ENCODE results near the gene SP140. TPM values are rescaled to one million over a fixed set of nuclear protein-coding genes. Genes with fewer than 3 reads are reported as not detected.

SP140 gene
- total RNA-seq, 4 donors from 2014 or later, result 0.47 to 2.7 (median 1.8) TPM

GRCh38 chr2:230319211-230319862 lies 93.8 kb downstream of the SP140 start:
- Histone ChIP-seq H3K4me3 (no peak overlapping the region), H3K27ac (no peak overlapping the region), H3K9me3 (no peaks in the 10 kb centered on the region), H3K27me3 (no peaks in the 10 kb centered on the region), H3K36me3 (no peaks in the 10 kb centered on the region), H3K4me1 (no peaks in the 10 kb centered on the region)
- DNase-seq (ENCODE audit: low spot score in 2 of 2), result no peak
- TF ChIP-seq POLR2A (IDR thresholded peaks at IDR 0.05), result no peak
- TF ChIP-seq CTCF (IDR thresholded peaks at IDR 0.05), result no peak
- TF ChIP-seq EP300 (IDR thresholded peaks at IDR 0.05), result no peak
- TF ChIP-seq POLR2AphosphoS5 (IDR thresholded peaks at IDR 0.05), result no peak
- 76% methylated on average over 5 of the region's 5 CpGs for WGBS

DNA sequence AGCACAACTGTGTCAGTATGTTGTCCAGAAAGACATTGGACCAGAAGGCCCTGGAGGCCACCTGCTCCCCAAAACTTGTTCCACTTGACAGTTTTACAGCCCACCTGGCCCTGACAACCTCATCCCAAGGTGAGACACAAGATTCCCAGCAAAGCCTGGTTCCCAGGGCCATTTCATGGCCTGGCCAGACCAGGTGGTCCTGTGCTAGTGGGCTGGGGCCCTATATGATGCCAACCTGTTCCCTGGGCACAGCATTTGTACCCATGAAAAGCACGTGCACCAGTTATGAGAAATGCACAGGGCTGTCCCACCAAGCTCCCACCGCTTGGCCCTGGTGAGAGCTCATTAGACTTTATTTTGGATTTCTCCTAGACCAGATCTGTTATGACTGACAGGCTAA lies 95.5 kb downstream of the SP140 start:
- no peaks in the 10 kb centered on the region for H3K36me3 ChIP-seq
- no peaks in the 10 kb centered on the region for H3K27me3 ChIP-seq
- no CpG with 5 or more reads among the region's 2 CpGs for WGBS
- H3K27ac ChIP-seq, result no peak overlapping the region
- H3K9me3 ChIP-seq, result no peaks in the 10 kb centered on the region
- H3K4me1 ChIP-seq, result no peaks in the 10 kb centered on the region
- no peak for TF ChIP-seq POLR2A (IDR thresholded peaks at IDR 0.05)
- no peak for TF ChIP-seq EP300 (IDR thresholded peaks at IDR 0.05)
- TF ChIP-seq POLR2AphosphoS5 (IDR thresholded peaks at IDR 0.05), result no peak
- no peak for TF ChIP-seq CTCF (IDR thresholded peaks at IDR 0.05)
- H3K4me3 ChIP-seq, result no peak overlapping the region
- no peak for DNase-seq (ENCODE audit: low spot score in 2 of 2)

DNA sequence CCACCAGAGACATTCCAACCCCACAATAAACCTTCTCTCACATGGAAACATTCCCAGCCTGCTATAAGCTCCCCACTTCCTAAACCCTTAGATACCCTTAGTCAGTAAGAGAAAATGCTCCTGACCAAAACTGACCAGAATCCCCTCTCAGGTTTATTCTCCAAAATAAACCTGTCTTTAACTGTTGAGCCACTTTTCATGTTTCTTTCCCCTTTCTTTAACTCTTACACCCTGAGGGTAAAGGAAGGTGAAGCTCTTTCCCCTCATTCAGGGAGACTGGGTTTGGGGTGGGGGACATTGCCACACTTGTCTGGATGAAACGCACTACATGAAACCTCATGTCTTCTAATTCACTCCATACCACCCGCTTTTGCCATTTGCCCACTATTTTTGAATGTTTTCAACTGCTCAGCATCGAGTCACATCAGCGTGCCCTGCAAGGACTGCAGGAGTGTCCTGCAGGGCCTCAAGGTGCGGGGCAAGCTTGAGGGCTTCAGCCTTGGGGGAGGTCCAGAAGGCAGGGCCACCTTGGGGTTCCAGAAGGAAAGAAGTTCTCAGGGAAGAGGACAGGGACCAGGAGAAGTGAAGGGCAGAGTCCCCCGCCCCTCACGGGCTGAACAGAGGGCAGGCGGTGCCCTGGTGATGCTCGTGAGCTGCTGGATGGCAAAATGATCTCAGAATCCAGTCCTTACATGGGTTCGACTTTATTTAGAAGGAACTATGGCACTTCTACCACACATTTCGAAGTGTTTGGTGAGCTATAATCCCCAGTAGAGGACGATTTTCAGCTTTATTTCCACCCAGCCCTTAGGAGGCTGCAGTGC lies 97.2 kb downstream of the SP140 start:
- H3K27me3 ChIP-seq, result no peaks in the 10 kb centered on the region
- H3K27ac ChIP-seq, result no peak overlapping the region
- H3K9me3 ChIP-seq, result no peaks in the 10 kb centered on the region
- no peak overlapping the region for H3K4me3 ChIP-seq
- H3K36me3 ChIP-seq, result no peaks in the 10 kb centered on the region
- WGBS, result 91% methylated on average over 11 of the region's 12 CpGs
- H3K4me1 ChIP-seq, result peaks cover 8% of the 10 kb centered on the region
- no peak for DNase-seq (ENCODE audit: low spot score in 2 of 2)
- no peak for TF ChIP-seq CTCF (IDR thresholded peaks at IDR 0.05)
- TF ChIP-seq POLR2A (IDR thresholded peaks at IDR 0.05), result no peak
- TF ChIP-seq EP300 (IDR thresholded peaks at IDR 0.05), result no peak
- no peak for TF ChIP-seq POLR2AphosphoS5 (IDR thresholded peaks at IDR 0.05)

- Histone ChIP-seq H3K9me3 (no peaks in the 10 kb centered on the region), H3K36me3 (no peaks in the 10 kb centered on the region), H3K4me1 (peaks cover 9% of the 10 kb centered on the region), H3K27me3 (no peaks in the 10 kb centered on the region), H3K4me3 (no peak overlapping the region), H3K27ac (no peak overlapping the region)
- WGBS, result 90% methylated on average over 14 of the region's 18 CpGs
- no peak for DNase-seq (ENCODE audit: low spot score in 2 of 2)
- TF ChIP-seq CTCF (IDR thresholded peaks at IDR 0.05) (no peak), EP300 (IDR thresholded peaks at IDR 0.05) (no peak), POLR2AphosphoS5 (IDR thresholded peaks at IDR 0.05) (no peak), POLR2A (IDR thresholded peaks at IDR 0.05) (no peak)
These were observed 98.0 kb downstream of the SP140 start for GRCh38 chr2:230323385-230324106.

DNA sequence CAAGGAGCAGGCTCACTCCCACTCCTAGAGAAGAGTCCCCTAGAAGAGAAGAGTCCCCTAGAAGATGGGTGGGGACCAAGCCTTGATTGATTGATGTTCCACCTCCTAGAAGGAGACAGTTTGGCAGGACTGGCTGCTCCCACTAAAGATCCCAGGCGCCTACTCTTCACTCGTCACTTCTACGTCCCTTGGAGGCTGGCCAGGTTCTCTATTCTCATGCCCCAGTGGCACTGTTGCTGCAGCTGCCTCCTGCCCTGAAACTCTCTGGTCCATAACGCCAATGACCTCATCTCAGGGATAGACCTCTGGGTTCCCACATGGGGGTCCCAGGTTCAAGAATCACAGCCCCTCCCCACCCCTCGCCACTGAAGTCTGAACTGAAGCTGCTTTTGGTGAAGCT lies 99.0 kb downstream of the SP140 start:
- 77% methylated on average over 5 of the region's 5 CpGs for WGBS
- H3K27ac ChIP-seq, result no peak overlapping the region
- no peak for DNase-seq (ENCODE audit: low spot score in 2 of 2)

More for the DNA sequence above, 99.0 kb downstream of the SP140 start:
- no peaks in the 10 kb centered on the region for H3K36me3 ChIP-seq
- no peaks in the 10 kb centered on the region for H3K9me3 ChIP-seq
- H3K27me3 ChIP-seq, result no peaks in the 10 kb centered on the region
- peaks cover 9% of the 10 kb centered on the region for H3K4me1 ChIP-seq
- TF ChIP-seq POLR2AphosphoS5 (IDR thresholded peaks at IDR 0.05) (no peak), POLR2A (IDR thresholded peaks at IDR 0.05) (no peak), EP300 (IDR thresholded peaks at IDR 0.05) (no peak)
- no peak overlapping the region for H3K4me3 ChIP-seq

All from suprapubic skin (tissue), 4 donors.